ENCODE results near the gene RPS6KA1. TPM values are rescaled to one million over a fixed set of nuclear protein-coding genes. Genes with fewer than 3 reads are reported as not detected.

The RPS6KA1 gene
- total RNA-seq, 4 donors from 2014 or later: 153 to 202 (median 174) TPM

DNA sequence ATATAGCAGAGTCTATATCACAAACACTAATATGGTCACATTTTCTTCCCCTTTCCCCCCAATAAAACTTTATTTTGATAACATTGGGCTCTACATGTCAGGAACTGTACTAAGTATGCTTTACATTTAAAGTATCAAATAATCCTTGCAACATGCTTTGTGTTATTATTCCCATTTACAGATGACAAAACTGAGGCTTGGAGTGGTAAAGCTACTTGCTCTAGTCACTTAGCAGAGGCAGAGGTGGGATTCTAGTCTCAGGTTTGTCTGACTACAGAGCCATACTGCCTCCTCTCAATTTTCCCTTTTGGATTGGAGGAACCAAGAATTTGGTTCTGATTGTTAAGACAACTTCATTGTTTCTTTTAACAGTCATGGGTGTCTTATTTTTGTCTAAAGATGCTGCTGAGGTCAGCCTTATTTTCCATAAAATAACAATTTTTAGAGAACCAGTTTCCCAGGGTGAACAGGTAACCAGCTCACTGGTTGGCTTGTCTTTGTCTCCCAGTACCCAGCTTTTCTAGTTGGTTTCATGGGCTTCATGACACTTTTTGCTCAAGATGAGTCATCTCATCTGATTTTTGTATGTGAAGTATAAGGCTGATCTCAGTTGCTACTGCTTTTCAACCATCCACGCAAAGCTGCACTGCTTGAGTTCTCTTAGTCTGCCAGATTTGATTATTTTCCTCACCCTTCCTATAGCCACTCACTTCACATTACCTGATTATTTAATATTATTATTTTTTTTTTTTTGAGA lies 85.3 kb downstream of the RPS6KA1 start:
- DNase-seq: no peak
- H3K27me3 ChIP-seq: no peaks in the 10 kb centered on the region
- H3K36me3 ChIP-seq: no peaks in the 10 kb centered on the region
- H3K4me1 ChIP-seq: peaks cover 0 to 15% (median 10%) of the 10 kb centered on the region in 4 donors
- 96 to 100% methylated on average over 1 of the region's 1 CpG for WGBS, 2 donors (ENCODE audit: low coverage in 1 of 2)
- H3K9me3 ChIP-seq: no peaks in the 10 kb centered on the region
- no peak overlapping the region for H3K4me3 ChIP-seq
- in situ Hi-C loops (cut with MboI; ENCODE audit: low pct_ligation_motif_present in 1 of 4, low pct_unique_long_range_greater_than_20kb in 1 of 4, low sequenced_read_pairs in 3 of 4) (no loop called here), intact Hi-C loops (cut with DNase I; ENCODE audit: low total_unique reads) (no loop called here)
- TF ChIP-seq POLR2AphosphoS5 (IDR thresholded peaks at IDR 0.05) (no peak), EP300 (IDR thresholded peaks at IDR 0.05; ENCODE audit: low read depth) (no peak), POLR2A (IDR thresholded peaks at IDR 0.05) (no peak)
- TF ChIP-seq, protein P1, sequence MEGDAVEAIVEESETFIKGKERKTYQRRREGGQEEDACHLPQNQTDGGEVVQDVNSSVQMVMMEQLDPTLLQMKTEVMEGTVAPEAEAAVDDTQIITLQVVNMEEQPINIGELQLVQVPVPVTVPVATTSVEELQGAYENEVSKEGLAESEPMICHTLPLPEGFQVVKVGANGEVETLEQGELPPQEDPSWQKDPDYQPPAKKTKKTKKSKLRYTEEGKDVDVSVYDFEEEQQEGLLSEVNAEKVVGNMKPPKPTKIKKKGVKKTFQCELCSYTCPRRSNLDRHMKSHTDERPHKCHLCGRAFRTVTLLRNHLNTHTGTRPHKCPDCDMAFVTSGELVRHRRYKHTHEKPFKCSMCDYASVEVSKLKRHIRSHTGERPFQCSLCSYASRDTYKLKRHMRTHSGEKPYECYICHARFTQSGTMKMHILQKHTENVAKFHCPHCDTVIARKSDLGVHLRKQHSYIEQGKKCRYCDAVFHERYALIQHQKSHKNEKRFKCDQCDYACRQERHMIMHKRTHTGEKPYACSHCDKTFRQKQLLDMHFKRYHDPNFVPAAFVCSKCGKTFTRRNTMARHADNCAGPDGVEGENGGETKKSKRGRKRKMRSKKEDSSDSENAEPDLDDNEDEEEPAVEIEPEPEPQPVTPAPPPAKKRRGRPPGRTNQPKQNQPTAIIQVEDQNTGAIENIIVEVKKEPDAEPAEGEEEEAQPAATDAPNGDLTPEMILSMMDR (IDR thresholded peaks at IDR 0.05): no peak
- no peak overlapping the region for H3K27ac ChIP-seq

DNA sequence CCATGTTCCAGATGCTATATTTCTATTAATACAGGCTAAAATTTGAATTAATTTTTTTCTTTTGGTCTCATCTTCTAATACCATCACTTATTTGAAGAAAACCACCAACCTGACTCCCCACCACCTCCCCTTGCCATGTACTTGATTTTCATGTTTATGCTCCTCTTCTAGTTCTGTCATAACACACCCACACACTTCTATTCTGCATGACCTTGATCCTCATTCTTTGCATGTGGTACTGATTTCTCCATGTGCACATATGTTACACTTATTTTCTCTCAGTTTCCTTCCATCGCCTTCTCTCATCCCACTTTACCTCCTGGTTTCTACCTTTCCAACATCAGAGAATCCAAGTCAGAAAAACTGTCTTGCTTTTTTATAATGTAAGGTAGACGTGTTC lies 87.3 kb downstream of the RPS6KA1 start:
- H3K4me3 ChIP-seq: no peak overlapping the region
- no peak for TF ChIP-seq POLR2AphosphoS5 (IDR thresholded peaks at IDR 0.05)
- TF ChIP-seq, protein P1 (IDR thresholded peaks at IDR 0.05): no peak
- TF ChIP-seq POLR2A (IDR thresholded peaks at IDR 0.05): no peak
- TF ChIP-seq EP300 (IDR thresholded peaks at IDR 0.05; ENCODE audit: low read depth): no peak
- H3K9me3 ChIP-seq: no peaks in the 10 kb centered on the region
- no peaks in the 10 kb centered on the region for H3K36me3 ChIP-seq
- DNase-seq: no peak
- H3K27ac ChIP-seq: no peak overlapping the region
- H3K27me3 ChIP-seq: no peaks in the 10 kb centered on the region
- H3K4me1 ChIP-seq: peaks cover 0 to 19% (median 11%) of the 10 kb centered on the region in 4 donors
- in situ Hi-C loops (cut with MboI; ENCODE audit: low pct_ligation_motif_present in 1 of 4, low pct_unique_long_range_greater_than_20kb in 1 of 4, low sequenced_read_pairs in 3 of 4) (no loop called here), intact Hi-C loops (cut with DNase I; ENCODE audit: low total_unique reads) (no loop called here)
- WGBS, 2 donors (ENCODE audit: low coverage in 1 of 2): 92 to 94% methylated on average over 2 of the region's 2 CpGs

DNA sequence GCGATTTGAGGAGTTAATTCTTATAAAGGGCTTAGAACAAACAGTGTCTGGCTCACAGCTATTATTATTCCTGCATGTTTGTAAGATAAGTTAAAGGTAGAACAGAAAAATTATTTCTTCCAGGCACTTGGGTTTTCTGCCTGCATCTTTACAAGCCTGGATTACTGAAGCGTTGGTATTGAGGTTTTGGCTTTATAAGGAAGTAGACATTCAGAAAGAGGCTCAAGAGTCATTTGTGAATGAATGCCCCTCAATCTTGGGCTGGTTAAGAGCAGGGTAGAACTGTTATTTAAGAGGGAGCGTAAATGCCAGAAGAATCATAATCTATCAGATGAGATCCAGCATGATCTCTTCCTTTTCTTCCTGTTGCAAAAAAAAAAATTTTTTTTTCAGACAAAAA lies 89.0 kb downstream of the RPS6KA1 start:
- in situ Hi-C loops (cut with MboI; ENCODE audit: low pct_ligation_motif_present in 1 of 4, low pct_unique_long_range_greater_than_20kb in 1 of 4, low sequenced_read_pairs in 3 of 4) (no loop called here), intact Hi-C loops (cut with DNase I; ENCODE audit: low total_unique reads) (no loop called here)
- peaks cover 0 to 21% (median 12%) of the 10 kb centered on the region in 4 donors for H3K4me1 ChIP-seq
- H3K36me3 ChIP-seq: no peaks in the 10 kb centered on the region
- H3K27ac ChIP-seq: peak overlapping the region; percentile 97 to 100 (median 97)
- DNase-seq: no peak
- H3K4me3 ChIP-seq: no peak overlapping the region
- no peaks in the 10 kb centered on the region for H3K9me3 ChIP-seq
- no peaks in the 10 kb centered on the region for H3K27me3 ChIP-seq
- TF ChIP-seq POLR2A (IDR thresholded peaks at IDR 0.05) (no peak), POLR2AphosphoS5 (IDR thresholded peaks at IDR 0.05) (no peak), EP300 (IDR thresholded peaks at IDR 0.05; ENCODE audit: low read depth) (no peak)
- TF ChIP-seq, protein P1 (IDR thresholded peaks at IDR 0.05): no peak
- WGBS, 2 donors (ENCODE audit: low coverage in 1 of 2): 58 to 63% methylated on average over 2 to 3 of the region's 3 CpGs

Small RNAs within 50 kb of the gene (small RNA-seq; reads per million reads assigned to genes)
- gene MIR1976 (0.12 to 0.84 (median 0.40) reads per million in 4 donors), gene RF00019 (0 reads per million in 4 donors), gene RNU7-29P (0 reads per million in 4 donors)

Other genes starting within 250 kb of the RPS6KA1 start
- 100 to 1,000 TPM; 134 to 314 (median 215) TPM for gene SH3BGRL3, start 249.7 kb upstream of the RPS6KA1 start, total RNA-seq
- gene UBXN11, start 223.1 kb upstream of the RPS6KA1 start, total RNA-seq: 10 to 100 TPM in 2 of 4 donors, 1 to 10 TPM in 2; 4.9 to 17.9 (median 12.0) TPM
- gene CD52, start 211.8 kb upstream of the RPS6KA1 start, total RNA-seq: 10 to 100 TPM in 2 of 4 donors, 1 to 10 TPM in 1, not detected in 1; 5.3 to 56.1 (median 21.1) TPM
- 10 to 100 TPM in 3 of 4 donors, 1 to 10 TPM in 1; 2.8 to 41.9 (median 22.3) TPM for gene CRYBG2, start 175.6 kb upstream of the RPS6KA1 start, total RNA-seq
- not detected for gene ZNF683, start 157.0 kb upstream of the RPS6KA1 start, total RNA-seq
- gene LIN28A, start 118.9 kb upstream of the RPS6KA1 start, total RNA-seq: not detected
- gene DHDDS, start 97.4 kb upstream of the RPS6KA1 start, total RNA-seq: 100 to 1,000 TPM in 3 of 4 donors, 10 to 100 TPM in 1; 83.4 to 204 (median 131) TPM
- gene HMGN2, start 57.3 kb upstream of the RPS6KA1 start, total RNA-seq: 100 to 1,000 TPM in 3 of 4 donors, 10 to 100 TPM in 1; 58.7 to 194 (median 165) TPM
- 10 to 100 TPM; 43.4 to 72.0 (median 53.1) TPM for gene ARID1A, start 166.3 kb downstream of the RPS6KA1 start, total RNA-seq